ENCODE measurements around the gene CHAF1A. TPM values are rescaled to one million over a fixed set of nuclear protein-coding genes. Genes with fewer than 3 reads are reported as not detected.

The CHAF1A gene
- total and polyA plus RNA-seq, 12 donors: 3.4 to 14.6 (median 8.4) TPM

GRCh38 chr19:4423416-4424126, 21.1 kb downstream of the CHAF1A start:
- H3K27ac ChIP-seq: no peak overlapping the region
- no peak for TF ChIP-seq CTCF (IDR thresholded peaks at IDR 0.05)
- no peak for TF ChIP-seq POLR2A (IDR thresholded peaks at IDR 0.05)
- intact Hi-C loops (cut with DNase I): no loop called here
- H3K27me3 ChIP-seq: no peaks in the 10 kb centered on the region
- H3K4me3 ChIP-seq: no peak overlapping the region
- 83 to 95% (median 89%) methylated on average over 16 of the region's 16 CpGs for WGBS, 4 donors
- no peaks in the 10 kb centered on the region for H3K9me3 ChIP-seq (replicated peaks in 1 of 3)
- no peaks in the 10 kb centered on the region for H3K36me3 ChIP-seq (replicated peaks in 1 of 2)
- no peak for DNase-seq
- H3K4me1 ChIP-seq (replicated peaks in 1 of 2): no peaks in the 10 kb centered on the region

- Histone ChIP-seq H3K36me3 (replicated peaks in 1 of 2) (no peaks in the 10 kb centered on the region), H3K9me3 (replicated peaks in 1 of 3) (no peaks in the 10 kb centered on the region), H3K4me1 (replicated peaks in 1 of 2) (no peaks in the 10 kb centered on the region), H3K4me3 (no peak overlapping the region), H3K27ac (no peak overlapping the region), H3K27me3 (no peaks in the 10 kb centered on the region)
- intact Hi-C loops (cut with DNase I): no loop called here
- no peak for DNase-seq
- TF ChIP-seq CTCF (IDR thresholded peaks at IDR 0.05) (no peak), POLR2A (IDR thresholded peaks at IDR 0.05) (no peak)
- WGBS, 4 donors: 95 to 96% (median 96%) methylated on average over 6 of the region's 6 CpGs
These were observed 23.1 kb downstream of the CHAF1A start for GRCh38 chr19:4425537-4425936.

- no peak overlapping the region for H3K4me3 ChIP-seq
- H3K36me3 ChIP-seq (replicated peaks in 1 of 2): no peaks in the 10 kb centered on the region
- DNase-seq: no peak
- no peaks in the 10 kb centered on the region for H3K9me3 ChIP-seq (replicated peaks in 1 of 3)
- 94 to 99% (median 95%) methylated on average over 14 to 20 of the region's 20 CpGs for WGBS, 4 donors
- no peaks in the 10 kb centered on the region for H3K4me1 ChIP-seq (replicated peaks in 1 of 2)
- TF ChIP-seq POLR2A (IDR thresholded peaks at IDR 0.05) (no peak), CTCF (IDR thresholded peaks at IDR 0.05) (no peak)
- H3K27ac ChIP-seq: no peak overlapping the region
- intact Hi-C loops (cut with DNase I): no loop called here
- no peaks in the 10 kb centered on the region for H3K27me3 ChIP-seq
These were observed 26.0 kb downstream of the CHAF1A start for GRCh38 chr19:4428326-4428975.

- H3K27me3 ChIP-seq: no peaks in the 10 kb centered on the region
- WGBS, 4 donors: 91 to 96% (median 94%) methylated on average over 4 to 16 of the region's 16 CpGs
- H3K4me1 ChIP-seq (replicated peaks in 1 of 2): no peaks in the 10 kb centered on the region
- intact Hi-C loops (cut with DNase I): no loop called here
- no peaks in the 10 kb centered on the region for H3K36me3 ChIP-seq (replicated peaks in 1 of 2)
- TF ChIP-seq POLR2A (IDR thresholded peaks at IDR 0.05) (no peak), CTCF (IDR thresholded peaks at IDR 0.05) (no peak)
- no peak overlapping the region for H3K27ac ChIP-seq
- no peaks in the 10 kb centered on the region for H3K9me3 ChIP-seq (replicated peaks in 1 of 3)
- no peak overlapping the region for H3K4me3 ChIP-seq
- no peak for DNase-seq
These were observed 26.8 kb downstream of the CHAF1A start for GRCh38 chr19:4429256-4429655.
